Measurements from ENCODE around the gene LAMB1. TPM values are rescaled to one million over a fixed set of nuclear protein-coding genes. Genes with fewer than 3 reads are reported as not detected.
"Not testable (repeated sequence)": the region's sequence is repeated elsewhere in the genome, so short reads cannot be mapped to it uniquely, and the experiment has no call there.

The LAMB1 gene
- total and polyA plus RNA-seq, 2 experiments from 2014 or later: 284 to 323 TPM

GRCh38 chr7:107957436-107957835 lies 45.5 kb downstream of the LAMB1 start:
- peaks cover 20% of the 10 kb centered on the region for H3K4me1 ChIP-seq (ENCODE audit: insufficient read depth)
- no peak overlapping the region for H3K4me2 ChIP-seq
- peaks cover 7% of the 10 kb centered on the region for H3K79me2 ChIP-seq
- no peak overlapping the region for H3K4me3 ChIP-seq
- no peak for DNase-seq (ENCODE audit: low spot score)
- no peak overlapping the region for H2AFZ ChIP-seq
- peak overlapping the region; percentile 57 for H3K27ac ChIP-seq
- H4K20me1 ChIP-seq (ENCODE audit: insufficient read depth, poor library complexity, severe bottlenecking): no peaks in the 10 kb centered on the region
- 95% methylated on average over 2 of the region's 2 CpGs for WGBS (ENCODE audit: low lambda C conversion rate, missing lambda C conversion rate)
- no peaks in the 10 kb centered on the region for H3K9me3 ChIP-seq (ENCODE audit: low read depth)
- TF ChIP-seq EZH2 (IDR thresholded peaks at IDR 0.05; ENCODE audit: borderline replicate concordance) (no peak), CTCF (IDR thresholded peaks at IDR 0.05; ENCODE audit: poor library complexity) (no peak), EZH2phosphoT487 (IDR thresholded peaks at IDR 0.05; ENCODE audit: low read depth, severe bottlenecking, unreplicated experiment) (no peak)
- no peaks in the 10 kb centered on the region for H3K9me2 ChIP-seq (replicated peaks; ENCODE audit: insufficient read depth)
- no peaks in the 10 kb centered on the region for H3K27me3 ChIP-seq
- no peaks in the 10 kb centered on the region for H3K36me3 ChIP-seq (replicated peaks; ENCODE audit: insufficient read depth, low read depth)

GRCh38 chr7:107956950-107957349 lies 46.0 kb downstream of the LAMB1 start:
- H3K9me2 ChIP-seq (replicated peaks; ENCODE audit: insufficient read depth); H3K27me3 ChIP-seq; DNase-seq (ENCODE audit: low spot score); H3K79me2 ChIP-seq; H2AFZ ChIP-seq; H3K36me3 ChIP-seq (replicated peaks; ENCODE audit: insufficient read depth, low read depth); H3K9me3 ChIP-seq (ENCODE audit: low read depth); H3K4me3 ChIP-seq; H3K4me2 ChIP-seq; H4K20me1 ChIP-seq (ENCODE audit: insufficient read depth, poor library complexity, severe bottlenecking); H3K27ac ChIP-seq: not testable (repeated sequence)
- peaks cover 25% of the 10 kb centered on the region for H3K4me1 ChIP-seq (ENCODE audit: insufficient read depth)
- WGBS (ENCODE audit: low lambda C conversion rate, missing lambda C conversion rate): over 99% methylated on average over 4 of the region's 4 CpGs

DNA sequence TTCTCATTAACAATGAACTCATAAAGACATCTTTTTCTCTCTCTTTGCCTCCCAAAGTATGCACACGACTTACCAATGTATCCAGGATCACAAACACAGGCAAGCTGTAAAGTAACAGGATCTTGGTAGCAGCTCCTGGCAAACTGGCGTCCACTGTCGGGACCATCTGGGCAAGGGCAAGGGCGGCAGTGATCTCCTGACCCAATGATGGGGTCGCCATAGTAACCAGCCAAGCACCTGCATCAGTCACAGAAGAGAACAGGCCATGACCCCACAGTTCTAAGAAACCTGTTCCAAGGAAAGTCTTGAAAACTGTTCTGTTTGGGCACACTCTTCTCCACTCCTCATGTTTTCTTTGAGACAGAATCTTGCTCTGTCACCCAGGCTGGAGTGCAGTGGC lies 47.6 kb downstream of the LAMB1 start:
- H3K4me1 ChIP-seq (ENCODE audit: insufficient read depth): peaks cover 30% of the 10 kb centered on the region
- no peaks in the 10 kb centered on the region for H3K27me3 ChIP-seq
- DNase-seq (ENCODE audit: low spot score): no peak
- no peaks in the 10 kb centered on the region for H4K20me1 ChIP-seq (ENCODE audit: insufficient read depth, poor library complexity, severe bottlenecking)
- no peaks in the 10 kb centered on the region for H3K9me2 ChIP-seq (replicated peaks; ENCODE audit: insufficient read depth)
- TF ChIP-seq EZH2phosphoT487 (IDR thresholded peaks at IDR 0.05; ENCODE audit: low read depth, severe bottlenecking, unreplicated experiment) (no peak), CTCF (IDR thresholded peaks at IDR 0.05; ENCODE audit: poor library complexity) (no peak), EZH2 (IDR thresholded peaks at IDR 0.05; ENCODE audit: borderline replicate concordance) (no peak)
- peaks cover 7% of the 10 kb centered on the region for H3K79me2 ChIP-seq
- no peak overlapping the region for H3K27ac ChIP-seq
- H2AFZ ChIP-seq: no peak overlapping the region
- H3K9me3 ChIP-seq (ENCODE audit: low read depth): no peaks in the 10 kb centered on the region
- no peak overlapping the region for H3K4me3 ChIP-seq
- 98% methylated on average over 5 of the region's 5 CpGs for WGBS (ENCODE audit: low lambda C conversion rate, missing lambda C conversion rate)
- H3K36me3 ChIP-seq (replicated peaks; ENCODE audit: insufficient read depth, low read depth): no peaks in the 10 kb centered on the region
- no peak overlapping the region for H3K4me2 ChIP-seq

GRCh38 chr7:107953924-107954303 lies 49.0 kb downstream of the LAMB1 start:
- H3K4me3 ChIP-seq: no peak overlapping the region
- TF ChIP-seq EZH2phosphoT487 (IDR thresholded peaks at IDR 0.05; ENCODE audit: low read depth, severe bottlenecking, unreplicated experiment) (no peak), EZH2 (IDR thresholded peaks at IDR 0.05; ENCODE audit: borderline replicate concordance) (no peak), CTCF (IDR thresholded peaks at IDR 0.05; ENCODE audit: poor library complexity) (no peak)
- H3K4me1 ChIP-seq (ENCODE audit: insufficient read depth): peaks cover 40% of the 10 kb centered on the region
- no peak overlapping the region for H2AFZ ChIP-seq
- WGBS (ENCODE audit: low lambda C conversion rate, missing lambda C conversion rate): 46% methylated on average over 2 of the region's 2 CpGs
- no peaks in the 10 kb centered on the region for H4K20me1 ChIP-seq (ENCODE audit: insufficient read depth, poor library complexity, severe bottlenecking)
- no peak overlapping the region for H3K4me2 ChIP-seq
- no peaks in the 10 kb centered on the region for H3K36me3 ChIP-seq (replicated peaks; ENCODE audit: insufficient read depth, low read depth)
- H3K79me2 ChIP-seq: peaks cover 7% of the 10 kb centered on the region
- peak overlapping the region; percentile 53 for H3K27ac ChIP-seq
- no peaks in the 10 kb centered on the region for H3K9me2 ChIP-seq (replicated peaks; ENCODE audit: insufficient read depth)
- H3K9me3 ChIP-seq (ENCODE audit: low read depth): no peaks in the 10 kb centered on the region
- peak; percentile 44 for DNase-seq (ENCODE audit: low spot score)
- H3K27me3 ChIP-seq: no peaks in the 10 kb centered on the region
